Panc1 (cell line): ENCODE measurements around the gene MED13.

Source experiments
- CTCF ChIP-seq: fragments of 450-650 bp; IDR thresholded peaks from 2 replicates; pipeline ENCODE4 v1.5.1; 2017; ENCODE audit warnings: mild to moderate bottlenecking
- POLR2AphosphoS5 ChIP-seq: IDR thresholded peaks from 2 replicates; pipeline ENCODE4 v1.6.1; 2012; ENCODE audit warnings: mild to moderate bottlenecking, low read depth, low read length, moderate library complexity
- SIN3A ChIP-seq: IDR thresholded peaks from 2 replicates; pipeline ENCODE4 v1.6.1; 2012; ENCODE audit warnings: low read depth, mild to moderate bottlenecking, low read length, moderate library complexity, borderline replicate concordance; ENCODE audit not compliant: insufficient read depth
- TCF7L2 ChIP-seq: IDR thresholded peaks from 2 replicates; pipeline ENCODE4 v1.6.1; 2011; ENCODE audit warnings: mild to moderate bottlenecking, low read depth, low read length, inconsistent platforms
- TF ChIP-seq, protein P1 (sequence below), 2 experiments: IDR thresholded peaks; 2 replicates each; pipeline ENCODE4 v1.6.1; 2011 to 2012; ENCODE audit warnings: low read depth in 2 of 2, control low read depth in 1 of 2, low read length in 1 of 2, mild to moderate bottlenecking in 1 of 2, moderate library complexity in 1 of 2; ENCODE audit not compliant: insufficient read depth in 1 of 2

GRCh38 chr17:62093188-62094155 is 28.4 kb upstream of the MED13 start:
- TF ChIP-seq CTCF (no peak), TCF7L2 (no peak), POLR2AphosphoS5 (no peak), SIN3A (no peak)
- TF ChIP-seq, protein P1, sequence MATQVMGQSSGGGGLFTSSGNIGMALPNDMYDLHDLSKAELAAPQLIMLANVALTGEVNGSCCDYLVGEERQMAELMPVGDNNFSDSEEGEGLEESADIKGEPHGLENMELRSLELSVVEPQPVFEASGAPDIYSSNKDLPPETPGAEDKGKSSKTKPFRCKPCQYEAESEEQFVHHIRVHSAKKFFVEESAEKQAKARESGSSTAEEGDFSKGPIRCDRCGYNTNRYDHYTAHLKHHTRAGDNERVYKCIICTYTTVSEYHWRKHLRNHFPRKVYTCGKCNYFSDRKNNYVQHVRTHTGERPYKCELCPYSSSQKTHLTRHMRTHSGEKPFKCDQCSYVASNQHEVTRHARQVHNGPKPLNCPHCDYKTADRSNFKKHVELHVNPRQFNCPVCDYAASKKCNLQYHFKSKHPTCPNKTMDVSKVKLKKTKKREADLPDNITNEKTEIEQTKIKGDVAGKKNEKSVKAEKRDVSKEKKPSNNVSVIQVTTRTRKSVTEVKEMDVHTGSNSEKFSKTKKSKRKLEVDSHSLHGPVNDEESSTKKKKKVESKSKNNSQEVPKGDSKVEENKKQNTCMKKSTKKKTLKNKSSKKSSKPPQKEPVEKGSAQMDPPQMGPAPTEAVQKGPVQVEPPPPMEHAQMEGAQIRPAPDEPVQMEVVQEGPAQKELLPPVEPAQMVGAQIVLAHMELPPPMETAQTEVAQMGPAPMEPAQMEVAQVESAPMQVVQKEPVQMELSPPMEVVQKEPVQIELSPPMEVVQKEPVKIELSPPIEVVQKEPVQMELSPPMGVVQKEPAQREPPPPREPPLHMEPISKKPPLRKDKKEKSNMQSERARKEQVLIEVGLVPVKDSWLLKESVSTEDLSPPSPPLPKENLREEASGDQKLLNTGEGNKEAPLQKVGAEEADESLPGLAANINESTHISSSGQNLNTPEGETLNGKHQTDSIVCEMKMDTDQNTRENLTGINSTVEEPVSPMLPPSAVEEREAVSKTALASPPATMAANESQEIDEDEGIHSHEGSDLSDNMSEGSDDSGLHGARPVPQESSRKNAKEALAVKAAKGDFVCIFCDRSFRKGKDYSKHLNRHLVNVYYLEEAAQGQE (IDR thresholded peaks at IDR 0.05; ENCODE audit: insufficient read depth in 1 of 2, low read depth in 2 of 2, low read length in 1 of 2): no peak
